Right forelimb (tissue), 1 donor: ENCODE data around the gene ACOT8.
"Not testable (repeated sequence)": the region's sequence is repeated elsewhere in the genome, so short reads cannot be mapped to it uniquely, and the experiment has no call there.

Experiments
- DNase-seq: peaks from one replicate; pipeline ENCODE4 v3.0.0-alpha.2; 2018

ACOT8 gene

DNA sequence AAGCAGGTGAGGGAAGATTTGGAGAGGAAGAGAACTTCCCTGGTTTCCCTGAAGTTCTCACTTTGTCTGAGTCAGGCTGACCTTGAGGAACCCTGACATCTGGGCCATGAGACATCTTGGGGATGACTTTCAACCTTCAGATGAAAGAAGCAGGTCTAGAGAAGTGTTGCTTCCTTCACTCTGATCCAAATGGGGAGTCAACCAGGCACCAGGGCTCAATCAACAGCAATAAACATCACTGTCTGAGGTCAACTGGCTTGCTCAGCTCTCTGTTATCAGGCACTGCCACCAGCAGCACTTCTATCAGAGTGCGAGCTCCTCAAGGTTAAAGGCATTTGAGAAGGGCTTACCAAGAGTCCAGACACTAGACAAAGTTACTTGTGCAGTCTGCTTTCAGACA lies 6.3 kb downstream of the ACOT8 start:
- DNase-seq = no peak

DNA sequence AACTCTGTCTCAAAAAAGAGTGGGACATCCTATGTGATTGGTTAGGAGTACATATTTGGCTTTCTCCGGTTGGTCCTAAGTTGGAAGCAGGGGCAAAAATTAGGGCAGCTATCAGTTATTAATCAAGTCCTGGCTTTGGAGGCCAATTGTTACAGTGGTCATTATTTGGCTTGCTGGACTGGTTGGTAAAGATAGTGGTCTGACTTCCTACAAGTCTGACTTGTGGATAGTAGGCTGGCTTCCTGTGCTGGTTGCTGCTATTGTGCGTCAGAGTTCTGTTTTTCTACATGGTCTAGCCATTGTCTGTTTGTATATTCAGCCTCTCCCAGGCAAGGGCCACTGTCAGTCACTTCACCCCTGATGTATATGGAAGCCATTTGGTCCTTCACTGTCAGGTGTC lies 7.0 kb downstream of the ACOT8 start:
- no peak for DNase-seq

DNA sequence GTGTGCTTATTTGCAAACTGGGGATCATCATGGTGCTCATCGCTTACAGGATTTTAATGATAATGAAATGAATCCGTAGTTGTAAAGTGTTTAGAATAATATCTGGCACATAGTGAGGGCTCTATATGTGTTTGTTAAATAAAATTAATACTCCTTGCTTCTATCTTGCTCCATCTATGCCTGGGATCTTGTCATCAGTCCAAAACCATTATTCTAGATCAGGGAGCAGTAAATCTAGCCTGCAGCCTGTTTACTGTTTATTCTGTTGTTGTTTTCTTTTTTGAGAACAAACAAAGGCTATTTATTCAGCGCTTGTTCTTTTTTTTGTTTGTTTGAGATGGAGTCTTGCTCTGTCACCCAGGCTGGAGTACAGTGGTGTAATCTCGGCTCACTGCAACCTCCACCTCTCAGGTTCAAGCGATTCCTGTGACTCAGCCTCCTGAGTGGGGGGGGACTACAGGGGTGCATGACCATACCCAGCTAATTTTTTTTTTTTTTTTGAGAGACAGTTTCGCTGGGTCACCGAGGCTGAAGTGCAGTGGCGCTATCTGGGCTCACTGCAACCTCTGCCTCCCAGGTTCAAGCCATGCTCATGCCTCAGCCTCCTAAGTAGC lies 8.1 kb downstream of the ACOT8 start:
- DNase-seq = no peak

DNA sequence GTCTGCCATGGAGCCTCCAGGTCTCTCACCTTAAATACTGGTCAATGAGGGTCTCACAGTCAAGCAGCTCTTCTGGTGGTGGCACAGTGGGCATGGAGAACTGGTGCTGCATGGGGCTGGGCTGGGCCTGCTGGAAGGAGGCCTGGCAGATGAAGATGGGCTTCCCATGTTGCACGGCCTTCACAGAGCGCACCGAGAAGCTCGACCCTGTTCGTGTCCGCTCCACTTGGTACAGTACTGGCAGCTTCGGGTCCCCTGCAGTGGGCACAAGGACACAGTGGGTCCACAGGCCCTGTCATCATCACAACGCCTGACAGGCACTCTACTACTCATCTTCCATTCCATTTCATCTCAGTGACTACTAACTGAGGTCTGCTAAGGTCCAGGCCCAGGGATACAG lies 8.8 kb downstream of the ACOT8 start:
- no peak for DNase-seq

GRCh38 chr20:45845452-45845851 lies 11.7 kb downstream of the ACOT8 start:
- DNase-seq = no peak

DNA sequence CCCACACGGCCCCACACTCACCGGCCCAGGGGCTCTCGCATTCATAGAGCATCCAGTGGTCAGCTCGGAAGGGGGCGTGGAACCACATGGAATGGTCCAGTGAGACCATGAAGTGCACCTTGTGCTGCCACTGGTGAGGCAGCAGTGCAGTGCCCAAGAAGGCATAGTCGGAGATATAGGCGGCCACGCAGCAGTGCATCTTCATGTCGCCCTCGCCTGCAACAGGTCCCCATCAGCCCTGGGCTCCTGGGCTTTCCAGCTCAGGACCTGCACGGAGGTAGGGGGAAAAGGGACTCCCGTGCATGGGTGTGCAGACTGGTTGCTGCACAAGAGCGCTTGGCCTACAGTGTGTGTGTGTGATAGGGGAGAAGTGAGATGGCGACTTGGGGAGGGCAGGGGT lies 13.7 kb downstream of the ACOT8 start:
- DNase-seq = no peak

GRCh38 chr20:45842169-45842812 lies 14.9 kb downstream of the ACOT8 start:
- no peak for DNase-seq

DNA sequence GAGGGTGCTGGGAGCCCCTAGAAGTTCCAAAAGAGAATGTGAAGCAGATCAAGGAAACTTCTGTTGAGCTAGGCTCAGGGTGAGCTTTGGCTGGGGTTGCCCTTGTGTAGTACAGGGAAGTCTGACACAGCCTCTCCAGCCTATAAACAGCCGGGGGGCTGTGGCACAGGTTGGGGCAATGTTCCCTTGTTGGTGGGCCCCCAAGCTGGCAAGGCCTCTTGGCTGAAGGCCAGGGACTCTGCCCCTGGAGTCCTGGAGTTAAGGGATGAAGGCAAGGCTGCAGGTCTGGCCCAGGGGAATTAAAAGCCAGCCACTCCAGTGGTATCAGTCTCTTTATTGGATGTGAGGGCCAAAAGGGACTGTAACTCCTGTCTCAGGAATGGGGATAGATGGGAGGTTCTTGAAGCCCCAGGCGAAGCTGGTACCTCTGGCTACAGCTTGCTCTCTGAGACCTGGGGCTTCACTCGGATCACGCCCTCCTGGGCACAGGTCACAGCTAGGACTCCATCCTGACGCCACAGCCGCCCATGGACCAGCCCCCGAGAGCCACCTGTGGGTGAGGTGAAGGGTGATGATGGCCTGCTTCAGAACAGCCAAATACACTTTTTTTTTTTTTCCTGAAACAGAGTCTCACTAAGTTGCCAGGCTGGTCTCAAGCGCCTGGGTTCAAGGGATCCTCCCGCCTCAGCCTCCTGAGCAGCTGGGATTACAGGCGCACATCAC lies 15.6 kb downstream of the ACOT8 start:
- no peak for DNase-seq

DNA sequence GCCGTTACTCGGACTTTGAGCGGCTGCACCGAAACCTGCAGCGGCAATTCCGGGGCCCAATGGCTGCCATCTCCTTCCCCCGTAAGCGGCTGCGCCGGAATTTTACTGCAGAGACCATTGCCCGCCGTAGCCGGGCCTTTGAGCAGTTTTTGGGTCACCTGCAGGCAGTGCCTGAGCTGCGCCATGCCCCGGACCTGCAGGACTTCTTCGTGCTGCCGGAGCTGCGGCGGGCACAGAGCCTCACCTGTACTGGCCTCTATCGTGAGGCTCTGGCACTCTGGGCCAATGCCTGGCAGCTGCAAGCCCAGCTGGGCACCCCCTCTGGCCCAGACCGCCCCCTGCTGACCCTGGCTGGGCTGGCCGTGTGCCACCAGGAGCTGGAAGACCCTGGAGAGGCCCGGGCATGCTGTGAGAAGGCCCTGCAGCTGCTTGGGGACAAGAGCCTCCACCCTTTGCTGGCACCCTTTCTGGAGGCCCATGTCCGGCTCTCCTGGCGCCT lies 16.4 kb downstream of the ACOT8 start:
- no peak for DNase-seq

DNA sequence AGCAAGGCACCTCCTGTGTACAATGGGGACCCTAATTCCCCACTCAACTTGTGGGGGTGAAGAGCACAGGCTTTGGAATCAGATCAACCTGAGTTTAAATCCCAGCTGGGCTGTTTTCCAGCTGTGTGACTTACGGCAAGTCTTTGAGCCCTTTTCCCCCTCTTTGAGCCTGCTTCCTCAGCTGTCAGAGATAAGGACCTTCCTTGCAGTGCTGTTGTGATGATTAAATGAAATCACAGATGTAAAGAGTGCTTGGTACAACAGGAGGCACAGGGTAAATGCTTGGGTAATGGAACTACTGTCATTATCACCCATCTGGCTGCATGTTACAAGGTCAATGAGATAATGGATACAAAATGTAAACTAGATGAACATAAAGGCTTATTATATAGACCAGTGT lies 20.4 kb downstream of the ACOT8 start:
- no peak for DNase-seq

- no peak for DNase-seq
Observed at GRCh38 chr20:45835825-45836224, 21.4 kb downstream of the ACOT8 start.

- DNase-seq = no peak
Observed at GRCh38 chr20:45835329-45835765, 21.8 kb downstream of the ACOT8 start.

DNA sequence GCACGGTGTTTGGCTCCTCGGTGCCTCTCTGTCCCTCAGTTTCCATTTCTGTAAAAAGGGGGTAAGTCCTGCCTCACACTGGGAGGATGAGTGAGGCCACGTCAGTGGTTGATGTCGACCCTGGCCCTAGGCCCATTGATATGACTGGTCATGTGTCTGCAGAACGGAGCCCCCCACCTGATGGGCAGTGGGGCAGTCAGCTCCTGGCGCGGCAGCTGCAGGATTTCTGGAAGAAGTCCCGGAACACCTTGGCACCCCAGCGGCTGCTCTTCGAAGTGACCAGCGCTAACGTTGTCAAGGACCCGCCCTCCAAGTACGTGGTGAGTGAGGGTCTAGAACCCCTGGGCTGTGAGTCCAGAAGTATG lies 22.4 kb downstream of the ACOT8 start:
- no peak for DNase-seq

GRCh38 chr20:45833883-45834796 lies 23.1 kb downstream of the ACOT8 start:
- DNase-seq = peak; percentile 89

DNA sequence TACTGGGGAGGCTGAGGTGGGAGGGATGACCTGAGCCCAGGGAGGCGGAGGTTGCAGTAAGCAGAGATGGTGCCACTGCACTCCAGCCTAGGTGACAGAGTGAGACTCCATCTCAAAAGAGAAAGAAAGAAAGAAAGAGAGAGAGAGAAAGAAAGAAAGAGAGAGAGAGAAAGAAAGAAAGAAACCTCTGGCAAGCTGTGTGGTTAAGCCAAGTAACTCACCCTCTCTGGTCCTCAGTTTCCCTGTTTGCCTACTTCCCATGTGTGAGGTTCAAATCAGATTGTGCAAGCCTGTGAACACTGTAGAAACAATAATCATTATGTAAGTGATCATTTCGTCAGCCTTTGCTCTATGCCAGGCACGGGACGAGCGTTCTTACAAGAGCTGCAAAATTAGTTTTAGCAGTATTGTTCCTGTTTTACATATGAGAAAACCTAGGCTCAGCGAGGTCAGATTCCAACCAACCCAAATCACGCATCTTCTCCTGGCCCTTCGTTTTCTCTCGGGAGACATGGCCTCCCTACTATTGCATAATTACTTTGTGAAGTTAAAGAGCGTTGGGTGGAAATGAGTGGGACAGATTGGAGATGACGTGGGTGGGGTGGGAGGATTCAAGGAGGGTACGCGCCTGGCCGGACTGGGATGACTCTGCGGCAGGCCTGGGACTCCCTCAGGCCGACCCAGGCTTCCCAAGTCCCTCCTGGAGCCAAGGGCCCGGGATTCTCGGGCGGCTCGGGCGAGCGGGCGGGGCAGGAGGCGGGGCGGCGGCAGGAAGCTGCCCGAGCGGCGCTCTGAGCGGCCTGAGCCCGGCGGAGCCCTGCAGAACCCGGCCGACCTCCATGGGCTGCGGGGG lies 23.9 kb downstream of the ACOT8 start, which contains the start of gene SNX21:
Gene SNX21, plus strand, starts transcription at position 770 of the 853 bp plus-strand sequence. CDS start 121 bp downstream, outside the sequence.
- DNase-seq = peak; percentile 88

GRCh38 chr20:45832619-45833018 lies 24.6 kb downstream of the ACOT8 start:
- DNase-seq = no peak

GRCh38 chr20:45829673-45830106 lies 27.5 kb downstream of the ACOT8 start:
- not testable (repeated sequence) for DNase-seq

GRCh38 chr20:45828589-45828988 lies 28.6 kb downstream of the ACOT8 start:
- DNase-seq = peak; percentile 70

GRCh38 chr20:45827712-45828111 lies 29.5 kb downstream of the ACOT8 start:
- DNase-seq = no peak

GRCh38 chr20:45827030-45827652 lies 30.1 kb downstream of the ACOT8 start, which contains the start of gene TNNC2:
Gene TNNC2, minus strand, starts transcription at chr20:45827312. Its CDS starts 64 bp downstream, at chr20:45827248.
- no peak for DNase-seq

DNA sequence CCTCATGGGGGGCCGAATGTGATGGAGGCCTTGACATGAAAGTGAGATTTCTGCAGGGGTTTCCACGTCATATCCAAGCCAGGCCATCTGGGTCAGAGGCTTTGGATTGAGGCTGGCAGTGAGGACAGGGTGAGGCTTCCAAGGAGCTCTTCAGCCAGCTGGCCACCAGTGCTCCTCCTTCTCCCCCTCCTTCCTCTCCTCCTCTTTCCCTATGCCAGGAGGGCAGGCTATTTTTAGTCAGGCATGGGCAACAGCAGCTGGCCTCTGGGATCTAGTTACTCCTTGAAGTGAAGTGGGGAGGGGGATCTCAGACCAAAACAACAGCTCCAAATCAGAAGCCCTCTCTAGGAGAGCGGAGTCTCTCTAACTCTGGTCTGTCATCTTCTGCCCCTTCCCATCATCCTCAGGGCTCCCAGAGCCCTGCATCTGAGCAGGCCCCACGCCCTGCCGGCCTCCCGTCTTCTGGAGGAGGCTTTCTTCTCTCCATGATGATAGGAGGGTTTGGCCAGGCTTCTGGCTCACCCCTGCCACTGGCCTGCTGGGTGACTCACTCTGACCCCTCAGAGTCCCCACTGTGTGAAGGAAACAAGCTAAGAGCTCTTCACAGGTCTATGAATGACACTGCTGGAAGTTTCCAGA lies 30.7 kb downstream of the ACOT8 start:
- DNase-seq = no peak
